ENCODE data around the gene PLN. TPM values are rescaled to one million over a fixed set of nuclear protein-coding genes. Genes with fewer than 3 reads are reported as not detected.

Gene PLN
- total RNA-seq, 1 donor from 2014 or later: 2,070 TPM

GRCh38 chr6:118569498-118569897 is 21.4 kb downstream of the PLN start:
- intact Hi-C loops (cut with DNase I): loop anchor here (5.0 kb wide), 1 partner anchor 48 kb away; no protein-coding TSS in a partner anchor
- DNase-seq (ENCODE audit: low spot score): no peak

- intact Hi-C loops (cut with DNase I): no loop called here
- no peak for DNase-seq (ENCODE audit: low spot score)
Observed at GRCh38 chr6:118571121-118571520, 23.0 kb downstream of the PLN start.

GRCh38 chr6:118574051-118574865 is 26.2 kb downstream of the PLN start:
- intact Hi-C loops (cut with DNase I): no loop called here
- no peak for DNase-seq (ENCODE audit: low spot score)

GRCh38 chr6:118577972-118578371 is 29.9 kb downstream of the PLN start:
- no peak for DNase-seq (ENCODE audit: low spot score)
- intact Hi-C loops (cut with DNase I): no loop called here

- intact Hi-C loops (cut with DNase I): no loop called here
- DNase-seq (ENCODE audit: low spot score): no peak
Observed at GRCh38 chr6:118578617-118579016, 30.5 kb downstream of the PLN start.

- intact Hi-C loops (cut with DNase I): loop anchor here (1.0 to 10.0 kb wide), 2 partner anchors 195 to 295 kb away; no protein-coding TSS in a partner anchor
- no peak for DNase-seq (ENCODE audit: low spot score)
Observed at GRCh38 chr6:118579786-118580185, 31.7 kb downstream of the PLN start.

GRCh38 chr6:118580585-118581419 is 32.7 kb downstream of the PLN start:
- DNase-seq (ENCODE audit: low spot score): no peak
- intact Hi-C loops (cut with DNase I): loop anchor here (1.0 to 10.0 kb wide), 2 partner anchors 194 to 297 kb away; no protein-coding TSS in a partner anchor

GRCh38 chr6:118581489-118581959 is 33.4 kb downstream of the PLN start:
- DNase-seq (ENCODE audit: low spot score): no peak
- intact Hi-C loops (cut with DNase I): loop anchor here (10.0 kb wide), 1 partner anchor 193 kb away; no protein-coding TSS in a partner anchor

GRCh38 chr6:118584911-118585310 is 36.8 kb downstream of the PLN start:
- no peak for DNase-seq (ENCODE audit: low spot score)
- intact Hi-C loops (cut with DNase I): loop anchor here (10.0 kb wide), 1 partner anchor 190 kb away; no protein-coding TSS in a partner anchor

GRCh38 chr6:118586746-118587485 is 38.8 kb downstream of the PLN start:
- intact Hi-C loops (cut with DNase I): loop anchor here (10.0 kb wide), 1 partner anchor 188 kb away; no protein-coding TSS in a partner anchor
- DNase-seq (ENCODE audit: low spot score): no peak

GRCh38 chr6:118588626-118589025 is 40.5 kb downstream of the PLN start:
- intact Hi-C loops (cut with DNase I): loop anchor here (10.0 kb wide), 1 partner anchor 186 kb away; no protein-coding TSS in a partner anchor
- no peak for DNase-seq (ENCODE audit: low spot score)

- intact Hi-C loops (cut with DNase I): loop anchor here (10.0 kb wide), 1 partner anchor 186 kb away; no protein-coding TSS in a partner anchor
- DNase-seq (ENCODE audit: low spot score): no peak
Observed at GRCh38 chr6:118589186-118589585, 41.1 kb downstream of the PLN start.

GRCh38 chr6:118589649-118590365 is 41.7 kb downstream of the PLN start:
- intact Hi-C loops (cut with DNase I): loop anchor here (10.0 kb wide), 1 partner anchor 185 kb away; no protein-coding TSS in a partner anchor
- DNase-seq (ENCODE audit: low spot score): no peak

GRCh38 chr6:118591897-118592296 is 43.8 kb downstream of the PLN start:
- intact Hi-C loops (cut with DNase I): no loop called here
- no peak for DNase-seq (ENCODE audit: low spot score)

GRCh38 chr6:118594877-118595276 is 46.8 kb downstream of the PLN start:
- DNase-seq (ENCODE audit: low spot score): no peak
- intact Hi-C loops (cut with DNase I): no loop called here

GRCh38 chr6:118596774-118597320 is 48.8 kb downstream of the PLN start:
- no peak for DNase-seq (ENCODE audit: low spot score)
- intact Hi-C loops (cut with DNase I): no loop called here

GRCh38 chr6:118597636-118598035 is 49.5 kb downstream of the PLN start:
- intact Hi-C loops (cut with DNase I): no loop called here
- no peak for DNase-seq (ENCODE audit: low spot score)

GRCh38 chr6:118598324-118598723 is 50.2 kb downstream of the PLN start:
- intact Hi-C loops (cut with DNase I): no loop called here
- DNase-seq (ENCODE audit: low spot score): no peak

All from cardiac septum (tissue), 1 donor.